CD14-positive monocyte (primary cell): ENCODE data around the gene RAPGEF1. TPM values are rescaled to one million over a fixed set of nuclear protein-coding genes. Genes with fewer than 3 reads are reported as not detected.

Source experiments
- DNase-seq, 3 donors: peaks; one replicate each; pipeline ENCODE4 v3.0.0-alpha.2; 2011 to 2022
- H2AFZ ChIP-seq: 2 replicates; pipeline ENCODE4 v1.6.0; 2012; ENCODE audit warnings: mild to moderate bottlenecking, low read depth, low read length, inconsistent platforms; ENCODE audit not compliant: insufficient read depth, poor library complexity, severe bottlenecking
- H3K27ac ChIP-seq, 2 donors: 1 replicate in 1 of 2; 2 replicates in 1 of 2; pipeline ENCODE4 v1.5.1; 2012 to 2013; ENCODE audit warnings: low read length in 2 of 2, control low read depth in 1 of 2, inconsistent platforms in 1 of 2, low read depth in 1 of 2, mild to moderate bottlenecking in 1 of 2
- H3K27me3 ChIP-seq, 2 donors: one replicate each; pipeline versions ENCODE4 v1.6.0 to v1.6.1; 2011 to 2013; ENCODE audit warnings: low read length in 2 of 2; ENCODE audit not compliant: control insufficient read depth in 2 of 2, insufficient read depth in 2 of 2
- H3K36me3 ChIP-seq, 2 donors: replicated peaks in 1 of 2; 1 replicate in 1 of 2; 2 replicates in 1 of 2; pipeline versions ENCODE4 v1.5.1 to v1.6.1; 2012 to 2013; ENCODE audit warnings: low read length in 2 of 2, control low read depth in 1 of 2, inconsistent platforms in 1 of 2, mild to moderate bottlenecking in 1 of 2; ENCODE audit not compliant: insufficient read depth in 2 of 2, control insufficient read depth in 1 of 2
- H3K4me1 ChIP-seq, 2 donors: 1 replicate in 1 of 2; 2 replicates in 1 of 2; pipeline versions ENCODE4 v1.5.1 to v1.6.1; 2012 to 2013; ENCODE audit warnings: low read length in 2 of 2, control low read depth in 1 of 2, inconsistent platforms in 1 of 2, mild to moderate bottlenecking in 1 of 2, moderate library complexity in 1 of 2; ENCODE audit not compliant: insufficient read depth in 2 of 2, control insufficient read depth in 1 of 2
- H3K4me2 ChIP-seq: replicated peaks from 2 replicates; pipeline ENCODE3; 2012; ENCODE audit warnings: low read length, moderate library complexity, mild to moderate bottlenecking; ENCODE audit not compliant: poor library complexity, severe bottlenecking; ENCODE audit errors: extremely low read depth
- H3K4me3 ChIP-seq, 3 experiments: fragments of 200-600 bp in 1 of 3; sonication (generic) in 1 of 3; replicated peaks in 1 of 3; 1 replicate in 2 of 3; 2 replicates in 1 of 3; pipeline ENCODE4 v1.5.1; 2011 to 2013; ENCODE audit warnings: low read length in 3 of 3, mild to moderate bottlenecking in 3 of 3, control low read depth in 2 of 3, low read depth in 2 of 3, inconsistent platforms in 1 of 3, moderate library complexity in 1 of 3
- H3K79me2 ChIP-seq: 2 replicates; pipeline ENCODE4 v1.6.0; 2012; ENCODE audit warnings: mild to moderate bottlenecking, control low read depth, inconsistent platforms, low read length, moderate library complexity; ENCODE audit not compliant: insufficient read depth
- H3K9ac ChIP-seq: 2 replicates; pipeline ENCODE4 v1.6.0; 2017; ENCODE audit warnings: low read length, mild to moderate bottlenecking; ENCODE audit not compliant: insufficient read depth, poor library complexity, severe bottlenecking
- H3K9me3 ChIP-seq, 2 donors: replicated peaks in 1 of 2; 1 replicate in 1 of 2; 2 replicates in 1 of 2; pipeline versions ENCODE4 v1.5.1 to v1.6.1; 2012 to 2013; ENCODE audit warnings: low read length in 2 of 2, control low read depth in 1 of 2; ENCODE audit not compliant: control insufficient read depth in 1 of 2, insufficient read depth in 1 of 2
- H4K20me1 ChIP-seq: 2 replicates; pipeline ENCODE4 v1.6.0; 2012; ENCODE audit warnings: mild to moderate bottlenecking, low read length, control low read depth, moderate library complexity; ENCODE audit not compliant: insufficient read depth
- H3K27ac Mint-ChIP-seq, 7 donors: one replicate each; pipeline ENCODE4 v1.8.0; 2020; ENCODE audit warnings: mild to moderate bottlenecking in 7 of 7, mixed read lengths in 7 of 7, moderate library complexity in 6 of 7, inconsistent platforms in 2 of 7
- H3K27me3 Mint-ChIP-seq, 3 donors: one replicate each; pipeline ENCODE4 v1.8.0; 2021 to 2022; ENCODE audit warnings: low read depth in 3 of 3, mild to moderate bottlenecking in 3 of 3, mixed read lengths in 3 of 3, moderate library complexity in 3 of 3, inconsistent platforms in 1 of 3
- H3K36me3 Mint-ChIP-seq, 2 donors: one replicate each; pipeline ENCODE4 v1.8.0; 2020; ENCODE audit warnings: mixed read lengths in 2 of 2, inconsistent platforms in 1 of 2, mild to moderate bottlenecking in 1 of 2
- H3K4me1 Mint-ChIP-seq: one replicate; pipeline ENCODE4 v1.8.0; 2020; ENCODE audit warnings: mild to moderate bottlenecking, mixed read lengths
- H3K4me3 Mint-ChIP-seq, 2 donors: one replicate each; pipeline ENCODE4 v1.8.0; 2020; ENCODE audit warnings: mild to moderate bottlenecking in 2 of 2, mixed read lengths in 2 of 2, moderate library complexity in 1 of 2
- H3K9me3 Mint-ChIP-seq, 7 donors: one replicate each; pipeline ENCODE4 v1.8.0; 2020 to 2022; ENCODE audit warnings: mixed read lengths in 7 of 7, mild to moderate bottlenecking in 6 of 7, moderate library complexity in 6 of 7, inconsistent platforms in 2 of 7
- WGBS: methylation state at CpG from one replicate; pipeline ENCODE4 v1.1.5; 2013; ENCODE audit warnings: missing lambda C conversion rate; ENCODE audit not compliant: insufficient coverage; 5-methylcytosine and 5-hydroxymethylcytosine counted together
- intact Hi-C, 2 donors: fragments of 100-400 bp; cut with micrococcal nuclease; formaldehyde crosslinking; loops; one replicate each; pipeline versions ENCODE4 v1.15.0 to v1.15.1; 2023
- polyA plus RNA-seq, 3 donors: library from polyadenylated mRNA; depleted of rRNA in 1 of 3; unstranded in 2 of 3; stranded (reverse) in 1 of 3; fragments of 300-500 nt in 2 of 3; fragments of >200 nt in 1 of 3; fragmentation: Illumina TruSeq in 2 of 3; gene quantifications; 1 replicate in 2 of 3; 2 replicates in 1 of 3; pipeline ENCODE4 v1.2.3, GENCODE V29; 2012 to 2021
- TF ChIP-seq, protein P1 (sequence below): fragments of 200-600 bp; IDR thresholded peaks from one replicate; pipeline ENCODE4 v1.8.0; 2022; ENCODE audit warnings: antibody characterized with exemption, mild to moderate bottlenecking

Gene RAPGEF1
- polyA plus RNA-seq, 3 donors, result 1.7 to 71.7 (median 3.0) TPM

DNA sequence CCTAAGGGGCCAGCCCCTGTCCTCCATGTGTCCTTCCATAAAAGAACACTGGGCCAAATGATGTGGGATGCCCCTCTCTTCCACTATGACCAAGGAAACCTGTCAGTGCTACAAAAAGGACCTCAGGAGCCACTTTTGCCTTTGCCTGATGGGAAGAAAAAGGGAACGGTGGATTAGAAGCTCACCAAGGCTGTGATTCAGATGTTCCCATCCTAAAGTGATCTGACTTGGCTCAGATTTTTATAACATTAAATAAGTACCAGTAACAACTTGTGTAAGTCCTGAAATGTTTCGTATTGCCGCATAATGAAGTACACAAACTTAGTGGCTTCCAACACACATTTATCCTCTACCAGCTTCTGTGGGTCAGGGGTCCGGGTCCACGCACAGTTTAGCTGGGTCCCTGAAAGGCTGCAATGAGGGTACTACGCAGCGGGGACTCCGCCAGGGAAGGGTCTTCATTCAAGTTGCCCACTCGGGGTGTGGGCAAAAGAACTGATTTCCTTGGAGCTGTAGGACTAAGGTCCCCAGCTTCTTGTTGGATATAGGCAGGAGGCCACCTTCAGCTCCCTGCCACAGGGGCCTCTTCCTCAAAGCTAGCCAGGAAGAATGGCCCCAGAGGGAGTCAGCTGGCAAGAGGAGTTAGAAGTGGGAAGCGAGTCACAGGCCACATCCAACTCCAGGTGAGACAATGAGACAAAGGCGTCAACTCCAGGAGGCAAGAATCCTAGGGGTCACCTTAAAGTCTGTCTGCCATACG is 60.4 kb downstream of the RAPGEF1 start:
- H3K36me3 ChIP-seq, result no peaks in the 10 kb centered on the region
- no peak overlapping the region for H3K4me3 ChIP-seq
- no peaks in the 10 kb centered on the region for H3K27me3 ChIP-seq
- TF ChIP-seq, protein P1, sequence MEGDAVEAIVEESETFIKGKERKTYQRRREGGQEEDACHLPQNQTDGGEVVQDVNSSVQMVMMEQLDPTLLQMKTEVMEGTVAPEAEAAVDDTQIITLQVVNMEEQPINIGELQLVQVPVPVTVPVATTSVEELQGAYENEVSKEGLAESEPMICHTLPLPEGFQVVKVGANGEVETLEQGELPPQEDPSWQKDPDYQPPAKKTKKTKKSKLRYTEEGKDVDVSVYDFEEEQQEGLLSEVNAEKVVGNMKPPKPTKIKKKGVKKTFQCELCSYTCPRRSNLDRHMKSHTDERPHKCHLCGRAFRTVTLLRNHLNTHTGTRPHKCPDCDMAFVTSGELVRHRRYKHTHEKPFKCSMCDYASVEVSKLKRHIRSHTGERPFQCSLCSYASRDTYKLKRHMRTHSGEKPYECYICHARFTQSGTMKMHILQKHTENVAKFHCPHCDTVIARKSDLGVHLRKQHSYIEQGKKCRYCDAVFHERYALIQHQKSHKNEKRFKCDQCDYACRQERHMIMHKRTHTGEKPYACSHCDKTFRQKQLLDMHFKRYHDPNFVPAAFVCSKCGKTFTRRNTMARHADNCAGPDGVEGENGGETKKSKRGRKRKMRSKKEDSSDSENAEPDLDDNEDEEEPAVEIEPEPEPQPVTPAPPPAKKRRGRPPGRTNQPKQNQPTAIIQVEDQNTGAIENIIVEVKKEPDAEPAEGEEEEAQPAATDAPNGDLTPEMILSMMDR, result no peak
- Mint-ChIP-seq H3K4me3 (no peak overlapping the region), H3K36me3 (peaks cover 22 to 57% of the 10 kb centered on the region in 2 donors), H3K27me3 (peaks cover 0 to 1% (median 0%) of the 10 kb centered on the region in 3 donors), H3K27ac (peak overlapping the region in 6 of 7 donors; percentile 53 to 96 (median 89)), H3K4me1 (peaks cover 71% of the 10 kb centered on the region), H3K9me3 (no peaks in the 10 kb centered on the region)
- peak overlapping the region in 1 of 2 donors; percentile 77 for H3K27ac ChIP-seq
- H4K20me1 ChIP-seq, result peaks cover 13% of the 10 kb centered on the region
- DNase-seq, result no peak
- no peak overlapping the region for H3K4me2 ChIP-seq
- H3K9ac ChIP-seq, result no peak overlapping the region
- H2AFZ ChIP-seq, result no peak overlapping the region
- peaks cover 51 to 59% of the 10 kb centered on the region in 2 donors for H3K4me1 ChIP-seq
- H3K9me3 ChIP-seq, result no peaks in the 10 kb centered on the region
- WGBS, result 95% methylated on average over 8 of the region's 12 CpGs
- peaks cover 90% of the 10 kb centered on the region for H3K79me2 ChIP-seq
- intact Hi-C loops, result loop anchor here in 1 of 2 donors (10.0 kb wide), 1 partner anchor 55 kb away; no protein-coding TSS in a partner anchor

DNA sequence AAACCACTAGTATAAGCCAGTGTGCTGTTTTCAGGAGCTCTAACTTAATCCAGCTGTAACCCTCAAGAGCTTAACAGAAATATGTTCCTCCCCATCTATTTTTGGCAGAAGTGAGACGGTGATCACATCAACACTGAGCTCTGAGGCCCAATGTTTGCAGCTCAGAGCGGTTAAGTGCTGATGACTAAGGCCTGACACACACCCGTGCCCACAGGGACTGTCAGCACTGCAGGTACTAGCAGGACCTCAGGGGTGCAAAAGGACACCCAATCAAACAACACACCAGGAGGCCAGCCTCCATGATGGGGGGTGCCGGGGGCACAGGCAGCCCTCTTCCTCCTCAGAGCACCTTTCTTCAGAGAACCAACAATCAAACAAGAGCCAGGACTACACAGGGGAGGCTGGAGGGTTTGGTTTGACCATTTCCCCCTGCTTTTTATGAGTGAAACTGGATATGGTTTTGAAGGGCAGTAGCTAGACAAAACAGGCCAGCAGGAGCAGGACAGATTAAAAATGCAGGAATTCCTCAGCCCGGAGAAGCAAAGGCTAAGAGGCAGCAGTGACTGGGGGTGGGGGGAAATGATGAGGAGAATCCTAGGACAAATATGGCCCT is 61.3 kb downstream of the RAPGEF1 start:
- H3K9me3 ChIP-seq, result no peaks in the 10 kb centered on the region
- H3K79me2 ChIP-seq, result peaks cover 95% of the 10 kb centered on the region
- Mint-ChIP-seq H3K27ac (peak overlapping the region; percentile 75 to 96 (median 90)), H3K27me3 (peaks cover 0 to 1% (median 0%) of the 10 kb centered on the region in 3 donors), H3K36me3 (peaks cover 22 to 59% of the 10 kb centered on the region in 2 donors), H3K9me3 (no peaks in the 10 kb centered on the region), H3K4me3 (peak overlapping the region; percentile 46 to 78), H3K4me1 (peaks cover 73% of the 10 kb centered on the region)
- intact Hi-C loops, result no loop called here
- no peak overlapping the region for H2AFZ ChIP-seq
- no peak overlapping the region for H3K9ac ChIP-seq
- no peak overlapping the region for H3K4me2 ChIP-seq
- H3K4me1 ChIP-seq, result peaks cover 51 to 59% of the 10 kb centered on the region in 2 donors
- peak; percentile 81 to 90 (median 89) for DNase-seq
- no peaks in the 10 kb centered on the region for H3K36me3 ChIP-seq
- WGBS, result 25% methylated on average over 4 of the region's 5 CpGs
- H4K20me1 ChIP-seq, result peaks cover 13% of the 10 kb centered on the region
- no peaks in the 10 kb centered on the region for H3K27me3 ChIP-seq
- no peak overlapping the region for H3K4me3 ChIP-seq
- TF ChIP-seq, protein P1, result no peak
- peak overlapping the region; percentile 67 to 77 for H3K27ac ChIP-seq
